Neural crest cell (in vitro differentiated cells): Measurements from ENCODE around the gene ASTN1. TPM values are rescaled to one million over a fixed set of nuclear protein-coding genes. Genes with fewer than 3 reads are reported as not detected.

Source experiments
- DNase-seq: peaks from one replicate; pipeline ENCODE4 v3.0.0; 2021; ENCODE audit warnings: low read depth, mixed read lengths, low spot score
- H3K27ac Mint-ChIP-seq: one replicate; pipeline ENCODE4 v1.8.0; 2021; ENCODE audit warnings: mild to moderate bottlenecking, mixed read lengths; ENCODE audit not compliant: unreplicated experiment
- H3K27me3 Mint-ChIP-seq: 2 replicates; pipeline ENCODE4 v1.8.0; 2021; ENCODE audit warnings: low read depth, mild to moderate bottlenecking, mixed read lengths
- H3K36me3 Mint-ChIP-seq: 2 replicates; pipeline ENCODE4 v1.8.0; 2021; ENCODE audit warnings: low read depth, mild to moderate bottlenecking, mixed read lengths
- H3K4me1 Mint-ChIP-seq: 2 replicates; pipeline ENCODE4 v1.8.0; 2021; ENCODE audit warnings: mixed read lengths
- H3K4me3 Mint-ChIP-seq: one replicate; pipeline ENCODE4 v1.8.0; 2021; ENCODE audit warnings: mild to moderate bottlenecking, mixed read lengths
- H3K9me3 Mint-ChIP-seq: 2 replicates; pipeline ENCODE4 v1.8.0; 2021; ENCODE audit warnings: mixed read lengths
- total RNA-seq: library from RNA; stranded (reverse); gene quantifications from 2 replicates; pipeline ENCODE4 v1.2.1, GENCODE V29; 2021
- TF ChIP-seq, protein P1 (sequence below): fragments of 200-600 bp; sonication (generic); conservative IDR thresholded peaks from 2 replicates; pipeline ENCODE4 v1.5.0; 2021; ENCODE audit warnings: antibody characterized with exemption, mild to moderate bottlenecking

Gene ASTN1
- total RNA-seq, 1 donor from 2014 or later, result 21.8 TPM

DNA sequence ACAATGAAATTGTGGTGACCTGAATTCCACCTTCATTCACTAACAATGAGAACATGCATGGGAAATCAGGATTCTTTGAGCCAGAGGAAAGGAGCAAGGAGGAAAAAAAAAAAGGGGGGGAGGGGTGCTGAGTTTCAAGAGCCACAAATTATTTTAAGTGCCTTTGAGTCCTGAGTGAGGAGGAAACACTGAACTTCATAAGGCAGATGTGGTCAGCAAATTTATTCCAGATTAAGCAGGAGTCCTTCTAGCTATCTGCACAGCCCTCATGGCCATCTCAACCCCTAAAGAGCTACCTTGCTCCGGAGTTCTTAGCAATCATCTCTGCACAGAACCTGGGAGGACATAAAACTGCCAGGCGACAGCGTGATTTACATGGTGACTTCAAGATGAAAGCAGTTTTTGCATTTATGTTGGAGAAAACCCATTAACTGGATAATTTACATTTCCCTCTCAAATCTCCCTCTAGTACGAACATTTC lies 21.7 kb downstream of the ASTN1 start:
- TF ChIP-seq, protein P1, sequence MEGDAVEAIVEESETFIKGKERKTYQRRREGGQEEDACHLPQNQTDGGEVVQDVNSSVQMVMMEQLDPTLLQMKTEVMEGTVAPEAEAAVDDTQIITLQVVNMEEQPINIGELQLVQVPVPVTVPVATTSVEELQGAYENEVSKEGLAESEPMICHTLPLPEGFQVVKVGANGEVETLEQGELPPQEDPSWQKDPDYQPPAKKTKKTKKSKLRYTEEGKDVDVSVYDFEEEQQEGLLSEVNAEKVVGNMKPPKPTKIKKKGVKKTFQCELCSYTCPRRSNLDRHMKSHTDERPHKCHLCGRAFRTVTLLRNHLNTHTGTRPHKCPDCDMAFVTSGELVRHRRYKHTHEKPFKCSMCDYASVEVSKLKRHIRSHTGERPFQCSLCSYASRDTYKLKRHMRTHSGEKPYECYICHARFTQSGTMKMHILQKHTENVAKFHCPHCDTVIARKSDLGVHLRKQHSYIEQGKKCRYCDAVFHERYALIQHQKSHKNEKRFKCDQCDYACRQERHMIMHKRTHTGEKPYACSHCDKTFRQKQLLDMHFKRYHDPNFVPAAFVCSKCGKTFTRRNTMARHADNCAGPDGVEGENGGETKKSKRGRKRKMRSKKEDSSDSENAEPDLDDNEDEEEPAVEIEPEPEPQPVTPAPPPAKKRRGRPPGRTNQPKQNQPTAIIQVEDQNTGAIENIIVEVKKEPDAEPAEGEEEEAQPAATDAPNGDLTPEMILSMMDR, result no peak
- no peaks in the 10 kb centered on the region for H3K27me3 Mint-ChIP-seq
- no peak for DNase-seq
- peaks cover 25% of the 10 kb centered on the region for H3K4me1 Mint-ChIP-seq
- no peaks in the 10 kb centered on the region for H3K9me3 Mint-ChIP-seq
- no peak overlapping the region for H3K4me3 Mint-ChIP-seq
- no peak overlapping the region for H3K27ac Mint-ChIP-seq
- no peaks in the 10 kb centered on the region for H3K36me3 Mint-ChIP-seq

DNA sequence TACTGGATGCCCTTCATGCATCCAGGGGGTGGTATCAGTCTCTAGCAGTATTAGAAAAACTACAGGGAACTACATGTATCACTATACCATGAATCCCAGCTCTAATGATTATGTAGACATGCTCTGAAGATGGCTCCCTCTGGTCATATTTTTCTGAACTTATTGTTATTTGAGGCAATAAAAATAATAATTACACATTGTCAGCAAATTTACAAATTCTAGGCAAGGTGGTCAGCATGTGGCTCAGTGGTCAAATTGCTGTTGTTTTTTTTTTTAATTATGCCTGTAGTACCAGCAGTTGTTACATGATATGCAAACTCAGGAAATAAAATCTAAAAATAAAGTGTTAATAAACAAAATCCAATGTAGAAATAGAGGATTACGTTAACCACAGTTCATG lies 22.5 kb downstream of the ASTN1 start:
- no peaks in the 10 kb centered on the region for H3K27me3 Mint-ChIP-seq
- peaks cover 25% of the 10 kb centered on the region for H3K4me1 Mint-ChIP-seq
- no peak overlapping the region for H3K27ac Mint-ChIP-seq

DNA sequence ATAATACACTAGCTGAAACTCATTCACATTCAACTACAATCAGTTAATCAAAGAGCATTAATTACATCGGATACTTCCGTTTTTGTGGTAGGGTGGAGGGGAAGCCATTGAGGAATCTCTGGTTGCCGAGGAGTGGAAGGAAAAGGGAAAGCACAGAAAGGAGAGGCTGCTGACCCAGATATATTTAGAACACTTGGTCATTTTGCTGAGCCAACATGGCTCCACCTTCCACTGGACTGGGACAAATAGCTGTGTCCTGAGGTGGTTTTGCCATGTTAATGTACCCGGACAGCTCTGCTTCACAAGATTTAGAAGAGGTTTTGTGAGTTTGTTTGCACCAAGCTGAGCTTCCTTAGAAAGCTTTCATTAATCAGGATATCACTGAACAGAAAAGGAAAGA lies 26.2 kb downstream of the ASTN1 start:
- no peak overlapping the region for H3K4me3 Mint-ChIP-seq
- H3K27ac Mint-ChIP-seq, result no peak overlapping the region
- no peaks in the 10 kb centered on the region for H3K36me3 Mint-ChIP-seq
- peaks cover 31% of the 10 kb centered on the region for H3K4me1 Mint-ChIP-seq
- no peaks in the 10 kb centered on the region for H3K9me3 Mint-ChIP-seq
- H3K27me3 Mint-ChIP-seq, result no peaks in the 10 kb centered on the region
- no peak for DNase-seq
- TF ChIP-seq, protein P1, result no peak

More for the DNA sequence above, 22.5 kb downstream of the ASTN1 start:
- no peak for DNase-seq
- H3K9me3 Mint-ChIP-seq, result no peaks in the 10 kb centered on the region
- TF ChIP-seq, protein P1, result no peak
- H3K36me3 Mint-ChIP-seq, result no peaks in the 10 kb centered on the region
- no peak overlapping the region for H3K4me3 Mint-ChIP-seq

DNA sequence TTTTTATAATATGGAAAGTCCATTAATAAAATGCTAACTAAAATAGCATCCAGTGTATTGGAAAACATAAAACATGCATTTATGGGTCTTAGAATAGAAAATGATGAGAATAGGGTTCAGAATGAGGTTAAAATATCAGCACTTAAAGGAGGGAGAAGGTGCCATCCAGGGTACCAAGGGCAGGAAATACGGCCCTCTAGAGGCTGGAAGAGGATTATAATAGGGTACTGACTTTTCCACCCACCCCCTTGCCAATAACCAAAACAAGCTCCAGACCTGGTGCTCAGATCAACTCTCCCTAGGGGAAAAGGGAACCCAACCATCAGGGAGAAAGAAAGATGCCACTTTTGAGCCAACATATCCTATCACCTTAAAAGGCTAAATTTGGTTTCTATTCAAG lies 26.7 kb downstream of the ASTN1 start:
- Mint-ChIP-seq H3K27me3 (no peaks in the 10 kb centered on the region), H3K36me3 (no peaks in the 10 kb centered on the region), H3K27ac (no peak overlapping the region), H3K4me3 (no peak overlapping the region), H3K9me3 (no peaks in the 10 kb centered on the region), H3K4me1 (peaks cover 25% of the 10 kb centered on the region)
- DNase-seq, result no peak
- TF ChIP-seq, protein P1, result no peak

DNA sequence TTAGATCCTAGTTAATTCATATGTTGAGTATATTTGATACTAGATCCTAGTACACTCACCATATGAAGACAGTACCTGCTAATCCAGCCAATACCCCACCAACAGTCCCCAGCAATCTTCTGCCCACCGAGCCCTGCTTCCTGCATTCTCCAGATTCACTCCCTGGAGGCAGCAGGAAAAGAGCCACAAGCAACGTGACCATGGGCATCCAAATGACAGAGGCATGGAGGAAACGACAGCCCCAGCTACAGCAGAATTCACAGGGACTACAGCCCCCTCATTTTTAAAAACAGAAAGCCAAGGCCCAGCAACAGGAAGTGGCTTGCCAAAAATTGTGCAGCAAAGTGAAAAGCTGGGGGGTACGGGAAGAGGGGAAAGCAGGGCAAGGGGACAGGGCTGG lies 29.3 kb downstream of the ASTN1 start:
- TF ChIP-seq, protein P1, result no peak

More for the DNA sequence above, 29.3 kb downstream of the ASTN1 start:
- Mint-ChIP-seq H3K36me3 (no peaks in the 10 kb centered on the region), H3K4me1 (peaks cover 19% of the 10 kb centered on the region), H3K9me3 (no peaks in the 10 kb centered on the region), H3K27me3 (no peaks in the 10 kb centered on the region), H3K27ac (no peak overlapping the region), H3K4me3 (no peak overlapping the region)
- DNase-seq, result no peak
